ENCODE data around the gene ITGA6. TPM values are rescaled to one million over a fixed set of nuclear protein-coding genes. Genes with fewer than 3 reads are reported as not detected.

The ITGA6 gene
- total and polyA plus RNA-seq, 4 donors: 13.2 to 105 (median 51.9) TPM

GRCh38 chr2:172434821-172435605, 7.6 kb downstream of the ITGA6 start:
- no peak overlapping the region for H3K9ac ChIP-seq (ENCODE audit: insufficient read depth in 1 of 2, low read length in 2 of 2)
- WGBS, 2 donors: 60% methylated on average over 5 of the region's 5 CpGs
- ATAC-seq (ENCODE audit: insufficient read depth, low FRiP score): no peak

DNA sequence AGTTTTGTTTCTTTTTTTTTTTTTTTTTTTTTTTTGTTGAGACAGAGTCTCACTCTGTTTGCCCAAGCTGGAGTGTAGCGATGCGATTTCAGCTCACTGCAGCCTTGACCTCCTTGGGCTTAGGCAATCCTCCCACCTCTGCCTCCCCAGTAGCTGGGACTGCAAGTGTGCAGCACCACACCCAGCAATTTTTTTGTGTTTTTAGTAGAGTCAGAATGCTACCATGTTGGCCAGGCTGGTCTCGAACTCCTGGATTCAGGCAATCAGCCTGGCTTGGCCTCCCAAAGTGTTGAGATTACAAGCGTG, 8.2 kb downstream of the ITGA6 start:
- no peaks in the 10 kb centered on the region for H3K9me3 ChIP-seq (ENCODE audit: control insufficient read depth in 4 of 4, insufficient read depth in 3 of 4, low read length in 3 of 4)
- no peak overlapping the region for H3K9ac ChIP-seq (ENCODE audit: insufficient read depth in 1 of 2, low read length in 2 of 2)
- H3K4me1 ChIP-seq (ENCODE audit: control insufficient read depth in 5 of 5, insufficient read depth in 5 of 5, low read length in 5 of 5): peaks cover 0 to 30% (median 0%) of the 10 kb centered on the region in 5 donors
- ATAC-seq (ENCODE audit: insufficient read depth, low FRiP score) (no peak), DNase-seq (no peak)
- TF ChIP-seq CTCF (IDR thresholded peaks at IDR 0.05; ENCODE audit: control extremely low read depth, extremely low read depth): no peak
- H3K27me3 ChIP-seq (ENCODE audit: control insufficient read depth in 3 of 3, insufficient read depth in 3 of 3, low read length in 2 of 3): peaks cover 0 to 2% (median 0%) of the 10 kb centered on the region in 3 donors
- no peaks in the 10 kb centered on the region for H3K36me3 ChIP-seq (ENCODE audit: control insufficient read depth in 4 of 4, insufficient read depth in 4 of 4, low read length in 4 of 4)
- WGBS, 2 donors: 88 to 92% methylated on average over 4 of the region's 4 CpGs
- no peak overlapping the region for H3K4me3 ChIP-seq
- H3K27ac ChIP-seq (ENCODE audit: low read depth in 1 of 2, low read length in 1 of 2): no peak overlapping the region

More at GRCh38 chr2:172434821-172435605, 7.6 kb downstream of the ITGA6 start:
- peaks cover 0 to 3% (median 0%) of the 10 kb centered on the region in 3 donors for H3K27me3 ChIP-seq (ENCODE audit: control insufficient read depth in 3 of 3, insufficient read depth in 3 of 3, low read length in 2 of 3)
- no peaks in the 10 kb centered on the region for H3K9me3 ChIP-seq (ENCODE audit: control insufficient read depth in 4 of 4, insufficient read depth in 3 of 4, low read length in 3 of 4)
- DNase-seq: no peak
- no peaks in the 10 kb centered on the region for H3K36me3 ChIP-seq (ENCODE audit: control insufficient read depth in 4 of 4, insufficient read depth in 4 of 4, low read length in 4 of 4)
- no peak for TF ChIP-seq CTCF (IDR thresholded peaks at IDR 0.05; ENCODE audit: control extremely low read depth, extremely low read depth)
- H3K4me1 ChIP-seq (ENCODE audit: control insufficient read depth in 5 of 5, insufficient read depth in 5 of 5, low read length in 5 of 5): peaks cover 0 to 30% (median 0%) of the 10 kb centered on the region in 5 donors
- no peak overlapping the region for H3K27ac ChIP-seq (ENCODE audit: low read depth in 1 of 2, low read length in 1 of 2)
- H3K4me3 ChIP-seq: no peak overlapping the region

DNA sequence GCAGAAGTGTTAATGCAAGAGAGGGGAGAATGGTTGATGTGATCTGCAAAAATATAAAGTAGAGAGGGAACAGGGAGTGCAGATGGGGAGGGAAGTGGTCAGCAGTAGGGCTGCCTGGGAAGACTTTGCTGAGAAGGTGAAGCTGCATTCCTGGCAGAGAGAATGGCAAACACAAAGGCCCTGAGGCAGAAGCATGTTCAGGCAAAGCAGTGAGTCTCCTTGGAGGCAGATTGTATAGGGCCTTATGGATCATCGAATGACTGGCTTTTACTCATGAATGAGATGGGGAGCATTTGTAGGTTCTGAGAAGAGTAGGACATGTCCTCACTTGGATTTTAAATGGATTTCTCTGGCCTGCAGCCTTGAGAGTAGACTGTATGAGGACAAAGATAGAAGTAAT, 9.5 kb downstream of the ITGA6 start:
- no peak overlapping the region for H3K9ac ChIP-seq (ENCODE audit: insufficient read depth in 1 of 2, low read length in 2 of 2)
- no peak for DNase-seq

More for the DNA sequence above, 9.5 kb downstream of the ITGA6 start:
- Histone ChIP-seq H3K9me3 (ENCODE audit: control insufficient read depth in 4 of 4, insufficient read depth in 3 of 4, low read length in 3 of 4) (no peaks in the 10 kb centered on the region), H3K27ac (ENCODE audit: low read depth in 1 of 2, low read length in 1 of 2) (peak overlapping the region in 1 of 2 donors; percentile 6), H3K4me3 (no peak overlapping the region), H3K4me1 (ENCODE audit: control insufficient read depth in 5 of 5, insufficient read depth in 5 of 5, low read length in 5 of 5) (peaks cover 0 to 33% (median 3%) of the 10 kb centered on the region in 5 donors), H3K36me3 (ENCODE audit: control insufficient read depth in 4 of 4, insufficient read depth in 4 of 4, low read length in 4 of 4) (no peaks in the 10 kb centered on the region), H3K27me3 (ENCODE audit: control insufficient read depth in 3 of 3, insufficient read depth in 3 of 3, low read length in 2 of 3) (no peaks in the 10 kb centered on the region)
- TF ChIP-seq CTCF (IDR thresholded peaks at IDR 0.05; ENCODE audit: control extremely low read depth, extremely low read depth): no peak
- no peak for ATAC-seq (ENCODE audit: insufficient read depth, low FRiP score)
- 98 to 100% methylated on average over 1 of the region's 1 CpG for WGBS, 2 donors
